ENCODE measurements around the gene CCDC88A. TPM values are rescaled to one million over a fixed set of nuclear protein-coding genes. Genes with fewer than 3 reads are reported as not detected.
A peak's percentile ranks its signal among the peaks of the same experiment; 100 is the strongest.

CCDC88A gene
- total and polyA plus RNA-seq, 4 experiments from 2014 or later = 0.53 to 19.1 (median 13.8) TPM

GRCh38 chr2:55421326-55421725, 1.7 kb upstream of the CCDC88A start:
- no peaks in the 10 kb centered on the region for H3K9me3 ChIP-seq (ENCODE audit: control insufficient read depth in 1 of 2, low read length in 2 of 2)
- ChIA-PET CTCF (ENCODE audit: partially characterized antibody) (interaction anchor here (1.0 to 1.5 kb wide), 2 partner anchors 98 to 246 kb away, joined by 3 to 5 read pairs; partner anchors contain the start of gene CFAP36), POLR2A (ENCODE audit: partially characterized antibody) (interaction anchor here (2.7 kb wide), 1 partner anchor 98 kb away, joined by 15 read pairs; the partner anchor contains the start of gene CFAP36)
- H3K4me3 ChIP-seq (ENCODE audit: low read length in 2 of 2) = no peak overlapping the region
- H3K27ac Mint-ChIP-seq = peak overlapping the region in 3 of 7 donors; percentile 50 to 62 (median 59)
- H3K4me1 ChIP-seq (ENCODE audit: insufficient read depth, low read length) = peaks cover 21% of the 10 kb centered on the region
- H3K27ac ChIP-seq (ENCODE audit: low read depth, low read length) = no peak overlapping the region
- H3K9me3 Mint-ChIP-seq = peaks cover 0 to 3% (median 0%) of the 10 kb centered on the region in 8 donors
- peak overlapping the region; percentile 55 to 79 (median 70) for H3K4me3 Mint-ChIP-seq
- intact Hi-C loops (cut with micrococcal nuclease) = loop anchor here (5.0 kb wide), 1 partner anchor 271 kb away; the partner anchor contains the start of gene PNPT1
- peaks cover 0 to 9% of the 10 kb centered on the region in 2 donors for H3K36me3 Mint-ChIP-seq
- H3K36me3 ChIP-seq (ENCODE audit: insufficient read depth, low read length) = no peaks in the 10 kb centered on the region
- H3K4me1 Mint-ChIP-seq = peaks cover 14 to 36% (median 27%) of the 10 kb centered on the region in 4 donors
- peaks cover 3 to 9% of the 10 kb centered on the region in 2 donors for H3K27me3 Mint-ChIP-seq
- no peaks in the 10 kb centered on the region for H3K27me3 ChIP-seq (ENCODE audit: insufficient read depth, low read length)
- no peak for DNase-seq

GRCh38 chr2:55420871-55421270, 1.2 kb upstream of the CCDC88A start:
- Histone ChIP-seq H3K27ac (ENCODE audit: low read depth, low read length) (no peak overlapping the region), H3K4me1 (ENCODE audit: insufficient read depth, low read length) (peaks cover 21% of the 10 kb centered on the region), H3K9me3 (ENCODE audit: control insufficient read depth in 1 of 2, low read length in 2 of 2) (no peaks in the 10 kb centered on the region), H3K36me3 (ENCODE audit: insufficient read depth, low read length) (no peaks in the 10 kb centered on the region), H3K4me3 (ENCODE audit: low read length in 2 of 2) (no peak overlapping the region), H3K27me3 (ENCODE audit: insufficient read depth, low read length) (no peaks in the 10 kb centered on the region)
- no peak for DNase-seq
- peak overlapping the region in 2 of 7 donors; percentile 50 to 62 for H3K27ac Mint-ChIP-seq
- peaks cover 3 to 9% of the 10 kb centered on the region in 2 donors for H3K27me3 Mint-ChIP-seq
- H3K9me3 Mint-ChIP-seq = peaks cover 0 to 3% (median 0%) of the 10 kb centered on the region in 8 donors
- H3K36me3 Mint-ChIP-seq = peaks cover 0 to 9% of the 10 kb centered on the region in 2 donors
- H3K4me1 Mint-ChIP-seq = peaks cover 17 to 36% (median 29%) of the 10 kb centered on the region in 4 donors
- ChIA-PET POLR2A (ENCODE audit: partially characterized antibody) (interaction anchor here (1.3 to 2.7 kb wide), 5 partner anchors 11 to 371 kb away, joined by 4 to 15 read pairs (median 9); partner anchors contain the start of genes CFAP36, PPP4R3B and RTN4), CTCF (ENCODE audit: partially characterized antibody) (interaction anchor here (1.0 to 1.5 kb wide), 2 partner anchors 99 to 245 kb away, joined by 3 to 5 read pairs; partner anchors contain the start of gene CFAP36)
- peak overlapping the region; percentile 31 to 96 (median 82) for H3K4me3 Mint-ChIP-seq
- intact Hi-C loops (cut with micrococcal nuclease) = loop anchor here (1.0 to 5.0 kb wide), 2 partner anchors 98 to 271 kb away; partner anchors contain the start of genes CFAP36 and PNPT1

GRCh38 chr2:55420439-55420725, 726 bp upstream of the CCDC88A start:
- POLR2A ChIA-PET (ENCODE audit: partially characterized antibody) = interaction anchor here (1.0 to 2.7 kb wide), 8 partner anchors 12 to 370 kb away, joined by 4 to 15 read pairs (median 5); partner anchors contain the start of genes CFAP36, CLHC1, MTIF2 and PPP4R3B
- H3K27ac ChIP-seq (ENCODE audit: low read depth, low read length) = peak overlapping the region; percentile 57
- peaks cover 21% of the 10 kb centered on the region for H3K4me1 ChIP-seq (ENCODE audit: insufficient read depth, low read length)
- H3K9me3 ChIP-seq (ENCODE audit: control insufficient read depth in 1 of 2, low read length in 2 of 2) = no peaks in the 10 kb centered on the region
- peaks cover 0 to 3% (median 0%) of the 10 kb centered on the region in 8 donors for H3K9me3 Mint-ChIP-seq
- peaks cover 3 to 6% of the 10 kb centered on the region in 2 donors for H3K27me3 Mint-ChIP-seq
- no peaks in the 10 kb centered on the region for H3K36me3 ChIP-seq (ENCODE audit: insufficient read depth, low read length)
- H3K4me3 Mint-ChIP-seq = peak overlapping the region; percentile 77 to 96 (median 94)
- peak overlapping the region; percentile 85 to 94 for H3K4me3 ChIP-seq (ENCODE audit: low read length in 2 of 2)
- intact Hi-C loops (cut with micrococcal nuclease) = loop anchor here (1.0 to 5.0 kb wide), 2 partner anchors 99 to 272 kb away; partner anchors contain the start of genes CFAP36 and PNPT1
- H3K27me3 ChIP-seq (ENCODE audit: insufficient read depth, low read length) = no peaks in the 10 kb centered on the region
- CTCF ChIA-PET (ENCODE audit: partially characterized antibody) = interaction anchor here (1.0 to 1.5 kb wide), 2 partner anchors 99 to 245 kb away, joined by 3 to 5 read pairs; partner anchors contain the start of gene CFAP36
- H3K27ac Mint-ChIP-seq = peak overlapping the region; percentile 83 to 91 (median 86)
- peaks cover 18 to 36% (median 30%) of the 10 kb centered on the region in 4 donors for H3K4me1 Mint-ChIP-seq
- peaks cover 0 to 9% of the 10 kb centered on the region in 2 donors for H3K36me3 Mint-ChIP-seq
- DNase-seq = no peak

- H3K27ac Mint-ChIP-seq = peak overlapping the region; percentile 83 to 95 (median 91)
- H3K9me3 Mint-ChIP-seq = peaks cover 0 to 3% (median 0%) of the 10 kb centered on the region in 8 donors
- Histone ChIP-seq H3K4me1 (ENCODE audit: insufficient read depth, low read length) (peaks cover 21% of the 10 kb centered on the region), H3K27ac (ENCODE audit: low read depth, low read length) (peak overlapping the region; percentile 57), H3K27me3 (ENCODE audit: insufficient read depth, low read length) (no peaks in the 10 kb centered on the region), H3K4me3 (ENCODE audit: low read length in 2 of 2) (peak overlapping the region; percentile 59 to 85), H3K9me3 (ENCODE audit: control insufficient read depth in 1 of 2, low read length in 2 of 2) (no peaks in the 10 kb centered on the region), H3K36me3 (ENCODE audit: insufficient read depth, low read length) (no peaks in the 10 kb centered on the region)
- peak overlapping the region; percentile 77 to 96 (median 94) for H3K4me3 Mint-ChIP-seq
- peaks cover 20 to 41% (median 30%) of the 10 kb centered on the region in 4 donors for H3K4me1 Mint-ChIP-seq
- CTCF ChIA-PET (ENCODE audit: partially characterized antibody) = no interaction called here
- H3K36me3 Mint-ChIP-seq = peaks cover 0 to 9% of the 10 kb centered on the region in 2 donors
- H3K27me3 Mint-ChIP-seq = peaks cover 1 to 2% of the 10 kb centered on the region in 2 donors
- intact Hi-C loops (cut with micrococcal nuclease) = loop anchor here (1.0 to 10.0 kb wide), 6 partner anchors 136 to 694 kb away; partner anchors contain the start of genes EML6, MTIF2, PPP4R3B and RTN4
- DNase-seq = peak in 2 of 5 donors; percentile 33 to 35
- POLR2A ChIA-PET (ENCODE audit: partially characterized antibody) = interaction anchor here (0.6 to 2.7 kb wide), 10 partner anchors 8 to 199 kb away, joined by 3 to 15 read pairs (median 4); partner anchors contain the start of genes CFAP36, CLHC1, MTIF2 and PPP4R3B
Measured at GRCh38 chr2:55419233-55419678, 400 bp downstream of the CCDC88A start.

GRCh38 chr2:55418512-55419232, 984 bp downstream of the CCDC88A start:
- peak in 4 of 5 donors; percentile 2 to 20 (median 13) for DNase-seq
- H3K27me3 ChIP-seq (ENCODE audit: insufficient read depth, low read length) = no peaks in the 10 kb centered on the region
- peaks cover 21% of the 10 kb centered on the region for H3K4me1 ChIP-seq (ENCODE audit: insufficient read depth, low read length)
- peaks cover 1 to 2% of the 10 kb centered on the region in 2 donors for H3K27me3 Mint-ChIP-seq
- H3K36me3 ChIP-seq (ENCODE audit: insufficient read depth, low read length) = no peaks in the 10 kb centered on the region
- peaks cover 20 to 41% (median 30%) of the 10 kb centered on the region in 4 donors for H3K4me1 Mint-ChIP-seq
- peaks cover 0 to 9% of the 10 kb centered on the region in 2 donors for H3K36me3 Mint-ChIP-seq
- H3K27ac Mint-ChIP-seq = peak overlapping the region; percentile 83 to 95 (median 91)
- POLR2A ChIA-PET (ENCODE audit: partially characterized antibody) = interaction anchor here (0.7 to 2.7 kb wide), 3 partner anchors 101 to 199 kb away, joined by 3 to 15 read pairs (median 9); partner anchors contain the start of genes CFAP36 and PPP4R3B
- H3K9me3 Mint-ChIP-seq = peaks cover 0 to 3% (median 0%) of the 10 kb centered on the region in 8 donors
- CTCF ChIA-PET (ENCODE audit: partially characterized antibody) = no interaction called here
- H3K4me3 ChIP-seq (ENCODE audit: low read length in 2 of 2) = peak overlapping the region; percentile 59 to 85
- intact Hi-C loops (cut with micrococcal nuclease) = loop anchor here (1.0 to 10.0 kb wide), 7 partner anchors 136 to 694 kb away; partner anchors contain the start of genes CLHC1, EML6, MTIF2 and PPP4R3B
- no peaks in the 10 kb centered on the region for H3K9me3 ChIP-seq (ENCODE audit: control insufficient read depth in 1 of 2, low read length in 2 of 2)
- peak overlapping the region; percentile 57 for H3K27ac ChIP-seq (ENCODE audit: low read depth, low read length)
- peak overlapping the region; percentile 77 to 96 (median 94) for H3K4me3 Mint-ChIP-seq

- intact Hi-C loops (cut with micrococcal nuclease) = loop anchor here (1.0 to 10.0 kb wide), 6 partner anchors 135 to 693 kb away; partner anchors contain the start of genes CLHC1, EML6, MTIF2 and RPS27A
- H3K27me3 ChIP-seq (ENCODE audit: insufficient read depth, low read length) = no peaks in the 10 kb centered on the region
- Mint-ChIP-seq H3K4me1 (peaks cover 20 to 41% (median 30%) of the 10 kb centered on the region in 4 donors), H3K27me3 (peaks cover under 1% of the 10 kb centered on the region in 2 donors), H3K36me3 (peaks cover 0 to 9% of the 10 kb centered on the region in 2 donors), H3K4me3 (peak overlapping the region in 7 of 8 donors; percentile 77 to 96 (median 94)), H3K27ac (peak overlapping the region; percentile 4 to 95 (median 91)), H3K9me3 (peaks cover 0 to 3% (median 0%) of the 10 kb centered on the region in 8 donors)
- no peaks in the 10 kb centered on the region for H3K9me3 ChIP-seq (ENCODE audit: control insufficient read depth in 1 of 2, low read length in 2 of 2)
- DNase-seq = peak in 1 of 5 donors; percentile 9
- CTCF ChIA-PET (ENCODE audit: partially characterized antibody) = no interaction called here
- no peak overlapping the region for H3K4me3 ChIP-seq (ENCODE audit: low read length in 2 of 2)
- no peaks in the 10 kb centered on the region for H3K36me3 ChIP-seq (ENCODE audit: insufficient read depth, low read length)
- POLR2A ChIA-PET (ENCODE audit: partially characterized antibody) = no interaction called here
- no peak overlapping the region for H3K27ac ChIP-seq (ENCODE audit: low read depth, low read length)
- H3K4me1 ChIP-seq (ENCODE audit: insufficient read depth, low read length) = peaks cover 21% of the 10 kb centered on the region
Measured at GRCh38 chr2:55418072-55418471, 1.6 kb downstream of the CCDC88A start.
